ENCODE data around the gene CTU2.

- TF ChIP-seq CTCF (IDR thresholded peaks at IDR 0.05) (no peak), RAD21 (IDR thresholded peaks at IDR 0.05; ENCODE audit: low read length) (no peak), REST (IDR thresholded peaks at IDR 0.05; ENCODE audit: low read depth, low read length) (no peak), MXI1 (IDR thresholded peaks at IDR 0.05; ENCODE audit: low read depth, low read length) (no peak), POLR2AphosphoS5 (IDR thresholded peaks at IDR 0.05; ENCODE audit: low read depth, low read length) (no peak)
These were observed 19.7 kb upstream of the CTU2 start, which contains the start of gene SNAI3 for GRCh38 chr16:88686439-88687253.
